ENCODE results near the gene RNH1.

- no peak for TF ChIP-seq ZNF317 (CRISPR knock-in tag; IDR thresholded peaks at IDR 0.05; ENCODE audit: borderline replicate concordance, low read depth)
- TF ChIP-seq ZNF219 (CRISPR knock-in tag; IDR thresholded peaks at IDR 0.05; ENCODE audit: borderline replicate concordance), result no peak
- TF ChIP-seq ELF4 (CRISPR knock-in tag; IDR thresholded peaks at IDR 0.05; ENCODE audit: low read depth), result no peak
- peak; percentile 96 for TF ChIP-seq ZBTB43 (CRISPR knock-in tag; IDR thresholded peaks at IDR 0.05)
- TF ChIP-seq CTCF (IDR thresholded peaks at IDR 0.05), result no peak
- no peak for TF ChIP-seq SP1 (CRISPR knock-in tag; conservative IDR thresholded peaks at IDR 0.05)
- TF ChIP-seq JUN (CRISPR knock-in tag; IDR thresholded peaks at IDR 0.05), result no peak
- no peak for TF ChIP-seq E2F4 (CRISPR knock-in tag; IDR thresholded peaks at IDR 0.05; ENCODE audit: borderline replicate concordance, low read depth)
- TF ChIP-seq FOXJ3 (CRISPR knock-in tag; IDR thresholded peaks at IDR 0.05; ENCODE audit: borderline replicate concordance), result no peak
- no peak for TF ChIP-seq ZNF232 (CRISPR knock-in tag; IDR thresholded peaks at IDR 0.05)
Observed at GRCh38 chr11:496834-497564, 10.0 kb downstream of the RNH1 start.
